Lower lobe of right lung (tissue), 2 donors: ENCODE results near the gene NRG2. TPM values are rescaled to one million over a fixed set of nuclear protein-coding genes. Genes with fewer than 3 reads are reported as not detected.

Source experiments
- ATAC-seq, 2 donors: fragments of 200-7000 bp; cut with Tn5 transposase; one replicate each; pipeline ENCODE4 v1.9.1; 2020 to 2022; ENCODE audit warnings: mild to moderate bottlenecking in 2 of 2, moderate library complexity in 2 of 2
- DNase-seq: peaks from one replicate; pipeline ENCODE4 v3.0.0-alpha.2; 2020
- H3K27ac ChIP-seq: fragments of 200-600 bp; one replicate; pipeline ENCODE4 v1.8.0; 2022
- H3K27me3 ChIP-seq: fragments of 200-600 bp; one replicate; pipeline ENCODE4 v1.8.0; 2022; ENCODE audit warnings: low read depth
- H3K36me3 ChIP-seq: fragments of 200-600 bp; one replicate; pipeline ENCODE4 v1.8.0; 2022; ENCODE audit warnings: mild to moderate bottlenecking
- H3K4me1 ChIP-seq: fragments of 200-600 bp; one replicate; pipeline ENCODE4 v1.8.0; 2022
- H3K4me3 ChIP-seq: fragments of 200-600 bp; one replicate; pipeline ENCODE4 v1.8.0; 2022; ENCODE audit warnings: mild to moderate bottlenecking
- H3K9me3 ChIP-seq: fragments of 200-600 bp; one replicate; pipeline ENCODE4 v1.8.0; 2022
- CTCF ChIP-seq: fragments of 200-600 bp; IDR thresholded peaks from one replicate; pipeline ENCODE4 v1.8.0; 2022; ENCODE audit warnings: antibody characterized with exemption, mild to moderate bottlenecking
- intact Hi-C: fragments of 100-400 bp; cut with DNase I; formaldehyde crosslinking; loops from one replicate; pipeline ENCODE4 v1.11.0; 2022
- total RNA-seq: library from RNA; stranded (reverse); fragmentation: NEBNext Ultra II Directional; extraction: Animal tissue kit (Norgen Biotek cat#: 25700); gene quantifications from one replicate; pipeline ENCODE4 v1.2.1, GENCODE V29; 2021
- donor health status: DM: no; HTN: yes; CAD: no; lungs with severe emphysema.

Gene NRG2
- total RNA-seq, 1 donor from 2014 or later = 1.6 TPM

GRCh38 chr5:139950436-139950835 lies 92.7 kb downstream of the NRG2 start:
- H3K27me3 ChIP-seq = no peaks in the 10 kb centered on the region
- no peak overlapping the region for H3K27ac ChIP-seq
- no peak overlapping the region for H3K4me3 ChIP-seq
- H3K4me1 ChIP-seq = no peaks in the 10 kb centered on the region
- intact Hi-C loops = no loop called here
- H3K9me3 ChIP-seq = no peaks in the 10 kb centered on the region
- no peak for TF ChIP-seq CTCF
- H3K36me3 ChIP-seq = no peaks in the 10 kb centered on the region
- ATAC-seq (no peak), DNase-seq (no peak)

GRCh38 chr5:139949710-139950109 lies 93.4 kb downstream of the NRG2 start:
- no peaks in the 10 kb centered on the region for H3K9me3 ChIP-seq
- no peak overlapping the region for H3K4me3 ChIP-seq
- H3K27ac ChIP-seq = no peak overlapping the region
- no peak for TF ChIP-seq CTCF
- no peaks in the 10 kb centered on the region for H3K4me1 ChIP-seq
- H3K27me3 ChIP-seq = no peaks in the 10 kb centered on the region
- no peaks in the 10 kb centered on the region for H3K36me3 ChIP-seq
- no peak for DNase-seq
- ATAC-seq = peak in 1 of 2 donors; percentile 41
- intact Hi-C loops = no loop called here

GRCh38 chr5:139947727-139948126 lies 95.4 kb downstream of the NRG2 start:
- Histone ChIP-seq H3K9me3 (no peaks in the 10 kb centered on the region), H3K4me1 (no peaks in the 10 kb centered on the region), H3K27me3 (no peaks in the 10 kb centered on the region), H3K4me3 (no peak overlapping the region), H3K27ac (no peak overlapping the region), H3K36me3 (no peaks in the 10 kb centered on the region)
- no peak for ATAC-seq
- TF ChIP-seq CTCF = no peak
- no peak for DNase-seq
- intact Hi-C loops = no loop called here

GRCh38 chr5:139946440-139946839 lies 96.7 kb downstream of the NRG2 start:
- no peak overlapping the region for H3K27ac ChIP-seq
- ATAC-seq = no peak
- intact Hi-C loops = no loop called here

GRCh38 chr5:139946006-139946405 lies 97.1 kb downstream of the NRG2 start:
- DNase-seq = no peak
- Histone ChIP-seq H3K9me3 (peaks cover 10% of the 10 kb centered on the region), H3K4me3 (no peak overlapping the region), H3K27me3 (no peaks in the 10 kb centered on the region), H3K4me1 (no peaks in the 10 kb centered on the region), H3K36me3 (no peaks in the 10 kb centered on the region), H3K27ac (no peak overlapping the region)
- intact Hi-C loops = no loop called here
- no peak for ATAC-seq
- TF ChIP-seq CTCF = no peak

More at GRCh38 chr5:139946440-139946839, 96.7 kb downstream of the NRG2 start:
- DNase-seq = no peak
- no peak for TF ChIP-seq CTCF
- H3K4me3 ChIP-seq = no peak overlapping the region
- no peaks in the 10 kb centered on the region for H3K4me1 ChIP-seq
- no peaks in the 10 kb centered on the region for H3K27me3 ChIP-seq
- H3K36me3 ChIP-seq = no peaks in the 10 kb centered on the region
- peaks cover 10% of the 10 kb centered on the region for H3K9me3 ChIP-seq

- TF ChIP-seq CTCF = no peak
- Histone ChIP-seq H3K4me3 (no peak overlapping the region), H3K27me3 (no peaks in the 10 kb centered on the region), H3K4me1 (no peaks in the 10 kb centered on the region), H3K36me3 (no peaks in the 10 kb centered on the region), H3K9me3 (peaks cover 10% of the 10 kb centered on the region), H3K27ac (no peak overlapping the region)
- intact Hi-C loops = no loop called here
- DNase-seq (no peak), ATAC-seq (no peak)
Measured at GRCh38 chr5:139942243-139942642, 100.9 kb downstream of the NRG2 start.
